CD4-positive, alpha-beta memory T cell (primary cell): Measurements from ENCODE around the gene OR2C1. TPM values are rescaled to one million over a fixed set of nuclear protein-coding genes. Genes with fewer than 3 reads are reported as not detected.

Experiments used
- polyA plus RNA-seq, 2 donors: library from polyadenylated mRNA; unstranded; fragments of 300-500 nt; fragmentation: Illumina TruSeq; gene quantifications; one replicate each; pipeline ENCODE4 v1.2.3, GENCODE V29; 2021
- total RNA-seq, 2 experiments: library from RNA; stranded (reverse); gene quantifications; one replicate each; pipeline ENCODE4 v1.2.3, GENCODE V29; 2021

OR2C1 gene
- total and polyA plus RNA-seq, 4 experiments from 2014 or later = 0.13 to 0.54 TPM; not detected in 2

Other genes with a start within 250 kb of the OR2C1 start
- gene ZNF205, start 243.3 kb upstream of the OR2C1 start, total RNA-seq = not detected
- under 1 TPM in 1 of 2 donors, not detected in 1; 0.20 TPM for gene ZNF205, start 243.3 kb upstream of the OR2C1 start, polyA plus RNA-seq
- gene ZNF213, start 220.9 kb upstream of the OR2C1 start, total RNA-seq = 10 to 100 TPM; 14.1 to 14.5 TPM
- gene ZNF213, start 220.9 kb upstream of the OR2C1 start, polyA plus RNA-seq = 1 to 10 TPM in 1 of 2 donors, under 1 TPM in 1; 0.67 to 3.2 TPM
- under 1 TPM; 0.49 to 0.97 TPM for gene OR1F1, start 167.7 kb upstream of the OR2C1 start, total RNA-seq
- not detected for gene OR1F1, start 167.7 kb upstream of the OR2C1 start, polyA plus RNA-seq
- 10 to 100 TPM; 27.7 to 29.2 TPM for gene ZNF200, start 120.7 kb upstream of the OR2C1 start, total RNA-seq
- gene ZNF200, start 120.7 kb upstream of the OR2C1 start, polyA plus RNA-seq = 10 to 100 TPM in 1 of 2 donors, 1 to 10 TPM in 1; 6.7 to 11.6 TPM
- gene MEFV, start 99.3 kb upstream of the OR2C1 start, total RNA-seq = under 1 TPM; 0.35 to 0.42 TPM
- under 1 TPM in 1 of 2 donors, not detected in 1; 0.05 TPM for gene MEFV, start 99.3 kb upstream of the OR2C1 start, polyA plus RNA-seq
- gene ZNF263, start 72.4 kb upstream of the OR2C1 start, total RNA-seq = 10 to 100 TPM; 44.0 to 45.1 TPM
- 10 to 100 TPM; 29.3 to 37.8 TPM for gene ZNF263, start 72.4 kb upstream of the OR2C1 start, polyA plus RNA-seq
- 10 to 100 TPM; 14.2 to 19.0 TPM for gene TIGD7, start 50.5 kb upstream of the OR2C1 start, total RNA-seq
- 1 to 10 TPM; 3.2 to 3.4 TPM for gene TIGD7, start 50.5 kb upstream of the OR2C1 start, polyA plus RNA-seq
- 10 to 100 TPM; 82.7 to 88.1 TPM for gene ZNF75A, start 50.4 kb upstream of the OR2C1 start, total RNA-seq
- gene ZNF75A, start 50.4 kb upstream of the OR2C1 start, polyA plus RNA-seq = 10 to 100 TPM; 10.8 to 24.5 TPM
- 10 to 100 TPM; 26.8 to 28.8 TPM for gene ZSCAN32, start 45.1 kb downstream of the OR2C1 start, total RNA-seq
- gene ZSCAN32, start 45.1 kb downstream of the OR2C1 start, polyA plus RNA-seq = 10 to 100 TPM in 1 of 2 donors, 1 to 10 TPM in 1; 9.8 to 11.9 TPM
- 10 to 100 TPM; 17.9 to 18.0 TPM for gene ZNF174, start 45.3 kb downstream of the OR2C1 start, total RNA-seq
- gene ZNF174, start 45.3 kb downstream of the OR2C1 start, polyA plus RNA-seq = 10 to 100 TPM in 1 of 2 donors, 1 to 10 TPM in 1; 9.5 to 19.0 TPM
- 1 to 10 TPM; 5.3 TPM for gene ZNF597, start 87.6 kb downstream of the OR2C1 start, total RNA-seq
- gene ZNF597, start 87.6 kb downstream of the OR2C1 start, polyA plus RNA-seq = 1 to 10 TPM; 1.0 to 1.9 TPM
- 10 to 100 TPM; 58.1 to 62.9 TPM for gene NAA60, start 87.8 kb downstream of the OR2C1 start, total RNA-seq
- 10 to 100 TPM; 28.2 to 59.6 TPM for gene NAA60, start 87.8 kb downstream of the OR2C1 start, polyA plus RNA-seq
- gene C16orf90, start 139.6 kb downstream of the OR2C1 start, total RNA-seq = not detected
- not detected for gene C16orf90, start 139.6 kb downstream of the OR2C1 start, polyA plus RNA-seq
- 10 to 100 TPM; 24.6 to 25.4 TPM for gene CLUAP1, start 145.1 kb downstream of the OR2C1 start, total RNA-seq
- gene CLUAP1, start 145.1 kb downstream of the OR2C1 start, polyA plus RNA-seq = 10 to 100 TPM; 26.4 to 41.5 TPM
- 100 to 1,000 TPM; 111 TPM for gene NLRC3, start 221.5 kb downstream of the OR2C1 start, total RNA-seq
- 10 to 100 TPM; 13.1 to 39.3 TPM for gene NLRC3, start 221.5 kb downstream of the OR2C1 start, polyA plus RNA-seq